ENCODE results near the gene KRT31. TPM values are rescaled to one million over a fixed set of nuclear protein-coding genes. Genes with fewer than 3 reads are reported as not detected.

KRT31 gene
- polyA plus RNA-seq, 1 donor from 2014 or later: not detected

- Histone ChIP-seq H3K9ac (ENCODE audit: low read length) (no peak overlapping the region), H2AFZ (ENCODE audit: low read depth, low read length) (no peak overlapping the region)
Measured at GRCh38 chr17:41402161-41402560, 4.8 kb upstream of the KRT31 start.

GRCh38 chr17:41396340-41396739 lies 1.1 kb downstream of the KRT31 start:
- TF ChIP-seq EZH2 (IDR thresholded peaks at IDR 0.05; ENCODE audit: borderline replicate concordance, insufficient read depth, low read length, poor library complexity, severe bottlenecking) (no peak), EP300 (conservative IDR thresholded peaks at IDR 0.05; ENCODE audit: poor library complexity, severe bottlenecking) (no peak), RAD21 (conservative IDR thresholded peaks at IDR 0.05) (no peak), POLR2AphosphoS5 (IDR thresholded peaks at IDR 0.05) (no peak), TAF1 (IDR thresholded peaks at IDR 0.05; ENCODE audit: low read depth) (no peak), SMC3 (conservative IDR thresholded peaks at IDR 0.05; ENCODE audit: poor library complexity) (no peak), MXI1 (conservative IDR thresholded peaks at IDR 0.05; ENCODE audit: poor library complexity, severe bottlenecking) (no peak)
- TF ChIP-seq, protein P1, sequence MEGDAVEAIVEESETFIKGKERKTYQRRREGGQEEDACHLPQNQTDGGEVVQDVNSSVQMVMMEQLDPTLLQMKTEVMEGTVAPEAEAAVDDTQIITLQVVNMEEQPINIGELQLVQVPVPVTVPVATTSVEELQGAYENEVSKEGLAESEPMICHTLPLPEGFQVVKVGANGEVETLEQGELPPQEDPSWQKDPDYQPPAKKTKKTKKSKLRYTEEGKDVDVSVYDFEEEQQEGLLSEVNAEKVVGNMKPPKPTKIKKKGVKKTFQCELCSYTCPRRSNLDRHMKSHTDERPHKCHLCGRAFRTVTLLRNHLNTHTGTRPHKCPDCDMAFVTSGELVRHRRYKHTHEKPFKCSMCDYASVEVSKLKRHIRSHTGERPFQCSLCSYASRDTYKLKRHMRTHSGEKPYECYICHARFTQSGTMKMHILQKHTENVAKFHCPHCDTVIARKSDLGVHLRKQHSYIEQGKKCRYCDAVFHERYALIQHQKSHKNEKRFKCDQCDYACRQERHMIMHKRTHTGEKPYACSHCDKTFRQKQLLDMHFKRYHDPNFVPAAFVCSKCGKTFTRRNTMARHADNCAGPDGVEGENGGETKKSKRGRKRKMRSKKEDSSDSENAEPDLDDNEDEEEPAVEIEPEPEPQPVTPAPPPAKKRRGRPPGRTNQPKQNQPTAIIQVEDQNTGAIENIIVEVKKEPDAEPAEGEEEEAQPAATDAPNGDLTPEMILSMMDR (IDR thresholded peaks at IDR 0.05; ENCODE audit: poor library complexity, severe bottlenecking): no peak
- TF ChIP-seq, protein P2, sequence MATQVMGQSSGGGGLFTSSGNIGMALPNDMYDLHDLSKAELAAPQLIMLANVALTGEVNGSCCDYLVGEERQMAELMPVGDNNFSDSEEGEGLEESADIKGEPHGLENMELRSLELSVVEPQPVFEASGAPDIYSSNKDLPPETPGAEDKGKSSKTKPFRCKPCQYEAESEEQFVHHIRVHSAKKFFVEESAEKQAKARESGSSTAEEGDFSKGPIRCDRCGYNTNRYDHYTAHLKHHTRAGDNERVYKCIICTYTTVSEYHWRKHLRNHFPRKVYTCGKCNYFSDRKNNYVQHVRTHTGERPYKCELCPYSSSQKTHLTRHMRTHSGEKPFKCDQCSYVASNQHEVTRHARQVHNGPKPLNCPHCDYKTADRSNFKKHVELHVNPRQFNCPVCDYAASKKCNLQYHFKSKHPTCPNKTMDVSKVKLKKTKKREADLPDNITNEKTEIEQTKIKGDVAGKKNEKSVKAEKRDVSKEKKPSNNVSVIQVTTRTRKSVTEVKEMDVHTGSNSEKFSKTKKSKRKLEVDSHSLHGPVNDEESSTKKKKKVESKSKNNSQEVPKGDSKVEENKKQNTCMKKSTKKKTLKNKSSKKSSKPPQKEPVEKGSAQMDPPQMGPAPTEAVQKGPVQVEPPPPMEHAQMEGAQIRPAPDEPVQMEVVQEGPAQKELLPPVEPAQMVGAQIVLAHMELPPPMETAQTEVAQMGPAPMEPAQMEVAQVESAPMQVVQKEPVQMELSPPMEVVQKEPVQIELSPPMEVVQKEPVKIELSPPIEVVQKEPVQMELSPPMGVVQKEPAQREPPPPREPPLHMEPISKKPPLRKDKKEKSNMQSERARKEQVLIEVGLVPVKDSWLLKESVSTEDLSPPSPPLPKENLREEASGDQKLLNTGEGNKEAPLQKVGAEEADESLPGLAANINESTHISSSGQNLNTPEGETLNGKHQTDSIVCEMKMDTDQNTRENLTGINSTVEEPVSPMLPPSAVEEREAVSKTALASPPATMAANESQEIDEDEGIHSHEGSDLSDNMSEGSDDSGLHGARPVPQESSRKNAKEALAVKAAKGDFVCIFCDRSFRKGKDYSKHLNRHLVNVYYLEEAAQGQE (IDR thresholded peaks at IDR 0.05; ENCODE audit: borderline replicate concordance): no peak
- Histone ChIP-seq H3K9me3 (ENCODE audit: low read length) (no peaks in the 10 kb centered on the region), H3K36me3 (ENCODE audit: insufficient read depth, low read length) (no peaks in the 10 kb centered on the region), H3K9me2 (ENCODE audit: insufficient read depth, low read length) (no peaks in the 10 kb centered on the region), H3K27me3 (ENCODE audit: insufficient read depth, low read depth, low read length) (no peaks in the 10 kb centered on the region), H3K9ac (ENCODE audit: low read length) (no peak overlapping the region), H4K20me1 (ENCODE audit: insufficient read depth) (no peaks in the 10 kb centered on the region), H3K4me2 (ENCODE audit: low read length) (no peak overlapping the region), H3K79me2 (replicated peaks; ENCODE audit: insufficient read depth, low read length) (no peaks in the 10 kb centered on the region), H3F3A (ENCODE audit: insufficient read depth, low read length, poor library complexity, severe bottlenecking) (no peaks in the 10 kb centered on the region), H2AFZ (ENCODE audit: low read depth, low read length) (no peak overlapping the region), H3K27ac (ENCODE audit: low read length) (no peak overlapping the region), H3K4me3 (ENCODE audit: low read length) (no peak overlapping the region)

More at GRCh38 chr17:41402161-41402560, 4.8 kb upstream of the KRT31 start:
- Histone ChIP-seq H3K27ac (ENCODE audit: low read length) (no peak overlapping the region), H3K27me3 (ENCODE audit: insufficient read depth, low read depth, low read length) (no peaks in the 10 kb centered on the region), H3F3A (ENCODE audit: insufficient read depth, low read length, poor library complexity, severe bottlenecking) (no peaks in the 10 kb centered on the region), H3K9me2 (ENCODE audit: insufficient read depth, low read length) (no peaks in the 10 kb centered on the region), H3K4me2 (ENCODE audit: low read length) (no peak overlapping the region), H3K9me3 (ENCODE audit: low read length) (no peaks in the 10 kb centered on the region), H3K79me2 (replicated peaks; ENCODE audit: insufficient read depth, low read length) (no peaks in the 10 kb centered on the region), H4K20me1 (ENCODE audit: insufficient read depth) (no peaks in the 10 kb centered on the region), H3K4me3 (ENCODE audit: low read length) (no peak overlapping the region), H3K36me3 (ENCODE audit: insufficient read depth, low read length) (no peaks in the 10 kb centered on the region)
- TF ChIP-seq SMC3 (conservative IDR thresholded peaks at IDR 0.05; ENCODE audit: poor library complexity) (no peak), EZH2 (IDR thresholded peaks at IDR 0.05; ENCODE audit: borderline replicate concordance, insufficient read depth, low read length, poor library complexity, severe bottlenecking) (no peak), POLR2AphosphoS5 (IDR thresholded peaks at IDR 0.05) (no peak), EP300 (conservative IDR thresholded peaks at IDR 0.05; ENCODE audit: poor library complexity, severe bottlenecking) (no peak), RAD21 (conservative IDR thresholded peaks at IDR 0.05) (no peak), MXI1 (conservative IDR thresholded peaks at IDR 0.05; ENCODE audit: poor library complexity, severe bottlenecking) (no peak), TAF1 (IDR thresholded peaks at IDR 0.05; ENCODE audit: low read depth) (no peak)
- TF ChIP-seq, protein P2 (IDR thresholded peaks at IDR 0.05; ENCODE audit: borderline replicate concordance): no peak
- TF ChIP-seq, protein P1 (IDR thresholded peaks at IDR 0.05; ENCODE audit: poor library complexity, severe bottlenecking): no peak

Measured in neural cell (in vitro differentiated cells).